ENCODE measurements around the gene SS18L1.

SS18L1 gene

DNA sequence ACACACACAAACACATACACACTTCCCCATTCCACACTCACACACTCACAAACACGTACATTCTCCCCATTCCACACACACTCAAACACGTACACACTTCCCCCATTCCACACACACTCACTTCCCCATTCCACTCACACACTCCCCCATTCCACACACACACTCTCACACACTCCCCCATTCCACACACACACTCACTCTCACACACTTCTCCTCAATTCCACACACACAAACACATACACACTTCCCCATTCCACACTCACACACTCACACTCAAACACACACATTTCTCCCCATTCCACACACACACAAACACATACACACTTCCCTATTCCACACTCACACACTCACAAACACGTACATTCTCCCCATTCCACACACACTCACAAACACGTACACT, 86.1 kb downstream of the SS18L1 start:
- no peak for DNase-seq
- Histone ChIP-seq H3K18ac (ENCODE audit: low read depth in 1 of 2, low read length in 2 of 2) (no peak overlapping the region), H3K14ac (ENCODE audit: low read length in 2 of 2) (no peak overlapping the region), H2BK15ac (ENCODE audit: low read depth, poor library complexity, severe bottlenecking) (no peak overlapping the region), H4K91ac (ENCODE audit: low read length) (no peak overlapping the region), H3K4ac (ENCODE audit: low read depth in 1 of 2, low read length in 2 of 2) (no peak overlapping the region), H3K27me3 (ENCODE audit: control insufficient read depth in 1 of 2, insufficient read depth in 1 of 2, low read length in 2 of 2) (peaks cover 31 to 97% of the 10 kb centered on the region in 2 experiments), H4K8ac (ENCODE audit: low read length) (no peak overlapping the region), H3K9ac (ENCODE audit: low read length) (no peak overlapping the region), H3K4me3 (ENCODE audit: insufficient read depth in 1 of 2, low read depth in 1 of 2, low read length in 2 of 2) (no peak overlapping the region), H2BK120ac (ENCODE audit: low read depth, low read length) (no peak overlapping the region), H2BK12ac (ENCODE audit: low read length in 2 of 2) (no peak overlapping the region), H3K4me1 (ENCODE audit: control insufficient read depth, insufficient read depth, low read depth, low read length) (peaks cover 3% of the 10 kb centered on the region), H3K4me2 (ENCODE audit: low read length, poor library complexity, severe bottlenecking) (no peak overlapping the region), H3K36me3 (ENCODE audit: control insufficient read depth in 1 of 2, insufficient read depth in 2 of 2, low read depth in 1 of 2, low read length in 2 of 2) (no peaks in the 10 kb centered on the region), H3K23ac (ENCODE audit: low read length in 2 of 2) (no peak overlapping the region), H3K27ac (ENCODE audit: low read length, poor library complexity, severe bottlenecking) (no peak overlapping the region), H2AK5ac (ENCODE audit: low read length, severe bottlenecking) (no peak overlapping the region), H2AFZ (ENCODE audit: low read depth, low read length) (no peak overlapping the region), H2BK5ac (ENCODE audit: low read depth, low read length, poor library complexity, severe bottlenecking) (no peak overlapping the region), H3K79me1 (replicated peaks; ENCODE audit: low read length, poor library complexity, severe bottlenecking) (no peaks in the 10 kb centered on the region), H3K9me3 (ENCODE audit: control insufficient read depth, low read length) (peaks cover 7% of the 10 kb centered on the region)
- WGBS, result 81% methylated on average over 4 of the region's 4 CpGs

DNA sequence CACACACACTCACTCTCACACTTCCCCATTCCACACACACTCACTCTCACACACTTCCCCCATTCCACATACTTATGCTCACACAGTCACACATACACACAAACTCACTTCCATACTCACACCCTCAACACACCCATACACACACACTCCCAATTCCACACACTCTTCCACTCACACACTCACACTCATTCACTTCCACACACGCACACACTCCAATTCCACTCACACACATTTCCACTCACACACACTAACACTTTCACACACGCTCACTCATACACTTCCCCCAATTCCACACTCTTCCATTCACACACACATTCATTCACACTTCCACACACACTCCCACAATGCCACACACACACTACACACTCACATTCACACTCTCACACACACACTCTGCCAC, 86.7 kb downstream of the SS18L1 start:
- WGBS, result 93% methylated on average over 2 of the region's 2 CpGs
- Histone ChIP-seq H3K4ac (ENCODE audit: low read depth in 1 of 2, low read length in 2 of 2) (no peak overlapping the region), H3K9me3 (ENCODE audit: control insufficient read depth, low read length) (peaks cover 7% of the 10 kb centered on the region)

DNA sequence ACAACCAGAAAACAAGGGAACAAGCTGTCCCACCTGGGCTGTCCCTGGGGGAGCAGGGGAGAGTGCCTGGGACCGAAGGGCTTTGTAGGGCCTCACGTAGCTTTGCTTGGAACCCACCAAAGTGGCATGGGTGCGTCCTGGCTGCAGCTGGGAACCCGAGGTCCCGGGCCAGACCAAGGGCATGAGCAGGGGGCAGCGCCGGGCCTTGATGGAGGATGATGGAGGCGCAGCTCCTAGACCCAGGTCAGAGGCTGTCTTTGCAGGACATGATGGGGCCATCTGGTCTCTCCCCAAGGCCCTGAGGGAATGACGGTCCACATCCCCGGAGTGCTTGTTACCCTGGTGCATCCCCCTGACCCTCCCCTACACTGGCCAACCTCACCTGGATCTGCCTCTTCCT, 87.1 kb downstream of the SS18L1 start:
- 92% methylated on average over 10 of the region's 10 CpGs for WGBS
- Histone ChIP-seq H3K4ac (ENCODE audit: low read depth in 1 of 2, low read length in 2 of 2) (no peak overlapping the region), H3K27me3 (ENCODE audit: control insufficient read depth in 1 of 2, insufficient read depth in 1 of 2, low read length in 2 of 2) (peaks cover 29 to 95% of the 10 kb centered on the region in 2 experiments), H4K91ac (ENCODE audit: low read length) (no peak overlapping the region), H3K14ac (ENCODE audit: low read length in 2 of 2) (peak overlapping the region in 1 of 2 experiments; percentile 76), H2AK5ac (ENCODE audit: low read length, severe bottlenecking) (no peak overlapping the region), H3K79me1 (replicated peaks; ENCODE audit: low read length, poor library complexity, severe bottlenecking) (no peaks in the 10 kb centered on the region), H2BK15ac (ENCODE audit: low read depth, poor library complexity, severe bottlenecking) (no peak overlapping the region), H3K9ac (ENCODE audit: low read length) (no peak overlapping the region), H2BK12ac (ENCODE audit: low read length in 2 of 2) (no peak overlapping the region), H3K4me1 (ENCODE audit: control insufficient read depth, insufficient read depth, low read depth, low read length) (peaks cover 3% of the 10 kb centered on the region), H3K36me3 (ENCODE audit: control insufficient read depth in 1 of 2, insufficient read depth in 2 of 2, low read depth in 1 of 2, low read length in 2 of 2) (no peaks in the 10 kb centered on the region), H3K18ac (ENCODE audit: low read depth in 1 of 2, low read length in 2 of 2) (no peak overlapping the region), H2BK5ac (ENCODE audit: low read depth, low read length, poor library complexity, severe bottlenecking) (no peak overlapping the region), H2AFZ (ENCODE audit: low read depth, low read length) (no peak overlapping the region), H3K4me3 (ENCODE audit: insufficient read depth in 1 of 2, low read depth in 1 of 2, low read length in 2 of 2) (no peak overlapping the region), H4K8ac (ENCODE audit: low read length) (no peak overlapping the region), H3K9me3 (ENCODE audit: control insufficient read depth, low read length) (peaks cover 7% of the 10 kb centered on the region), H3K23ac (ENCODE audit: low read length in 2 of 2) (no peak overlapping the region), H3K27ac (ENCODE audit: low read length, poor library complexity, severe bottlenecking) (no peak overlapping the region), H3K4me2 (ENCODE audit: low read length, poor library complexity, severe bottlenecking) (no peak overlapping the region), H2BK120ac (ENCODE audit: low read depth, low read length) (no peak overlapping the region)
- no peak for DNase-seq

More for the DNA sequence above, 86.7 kb downstream of the SS18L1 start:
- no peak overlapping the region for H3K18ac ChIP-seq (ENCODE audit: low read depth in 1 of 2, low read length in 2 of 2)
- no peak overlapping the region for H4K91ac ChIP-seq (ENCODE audit: low read length)
- no peak overlapping the region for H3K27ac ChIP-seq (ENCODE audit: low read length, poor library complexity, severe bottlenecking)
- no peak overlapping the region for H3K4me2 ChIP-seq (ENCODE audit: low read length, poor library complexity, severe bottlenecking)
- no peak overlapping the region for H3K9ac ChIP-seq (ENCODE audit: low read length)
- H3K27me3 ChIP-seq (ENCODE audit: control insufficient read depth in 1 of 2, insufficient read depth in 1 of 2, low read length in 2 of 2), result peaks cover 30 to 96% of the 10 kb centered on the region in 2 experiments
- no peak overlapping the region for H2BK120ac ChIP-seq (ENCODE audit: low read depth, low read length)
- no peaks in the 10 kb centered on the region for H3K36me3 ChIP-seq (ENCODE audit: control insufficient read depth in 1 of 2, insufficient read depth in 2 of 2, low read depth in 1 of 2, low read length in 2 of 2)
- no peak overlapping the region for H3K4me3 ChIP-seq (ENCODE audit: insufficient read depth in 1 of 2, low read depth in 1 of 2, low read length in 2 of 2)
- H2BK5ac ChIP-seq (ENCODE audit: low read depth, low read length, poor library complexity, severe bottlenecking), result no peak overlapping the region
- H2AFZ ChIP-seq (ENCODE audit: low read depth, low read length), result no peak overlapping the region
- H3K79me1 ChIP-seq (replicated peaks; ENCODE audit: low read length, poor library complexity, severe bottlenecking), result no peaks in the 10 kb centered on the region
- no peak overlapping the region for H3K23ac ChIP-seq (ENCODE audit: low read length in 2 of 2)
- H3K4me1 ChIP-seq (ENCODE audit: control insufficient read depth, insufficient read depth, low read depth, low read length), result peaks cover 3% of the 10 kb centered on the region
- H3K14ac ChIP-seq (ENCODE audit: low read length in 2 of 2), result peak overlapping the region in 1 of 2 experiments; percentile 76
- no peak for DNase-seq
- no peak overlapping the region for H2BK12ac ChIP-seq (ENCODE audit: low read length in 2 of 2)
- no peak overlapping the region for H2BK15ac ChIP-seq (ENCODE audit: low read depth, poor library complexity, severe bottlenecking)
- H2AK5ac ChIP-seq (ENCODE audit: low read length, severe bottlenecking), result no peak overlapping the region
- H4K8ac ChIP-seq (ENCODE audit: low read length), result no peak overlapping the region

DNA sequence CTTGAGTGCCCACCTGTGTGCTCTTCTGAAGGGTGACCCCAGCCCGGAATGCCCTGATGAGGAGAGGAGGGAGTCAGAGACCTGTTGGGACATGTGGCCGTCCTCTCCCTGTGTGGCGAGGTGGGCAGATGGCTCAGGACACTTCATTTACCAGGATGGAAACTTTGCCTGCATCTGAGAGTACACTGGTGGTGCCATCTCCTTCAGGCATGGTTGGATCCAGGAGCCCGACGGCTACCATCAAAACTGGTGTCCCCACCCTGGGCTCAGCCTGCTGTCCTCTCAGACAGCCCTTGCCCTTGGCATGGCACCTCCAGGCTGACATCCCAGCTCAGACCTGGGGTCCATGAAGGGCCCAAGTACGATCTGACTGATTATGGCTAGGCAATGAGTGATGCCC, 87.7 kb downstream of the SS18L1 start:
- Histone ChIP-seq H4K8ac (ENCODE audit: low read length) (no peak overlapping the region), H3K9me3 (ENCODE audit: control insufficient read depth, low read length) (peaks cover 7% of the 10 kb centered on the region), H3K79me1 (replicated peaks; ENCODE audit: low read length, poor library complexity, severe bottlenecking) (no peaks in the 10 kb centered on the region), H4K91ac (ENCODE audit: low read length) (no peak overlapping the region), H3K36me3 (ENCODE audit: control insufficient read depth in 1 of 2, insufficient read depth in 2 of 2, low read depth in 1 of 2, low read length in 2 of 2) (no peaks in the 10 kb centered on the region), H3K9ac (ENCODE audit: low read length) (no peak overlapping the region), H3K4ac (ENCODE audit: low read depth in 1 of 2, low read length in 2 of 2) (no peak overlapping the region), H2BK15ac (ENCODE audit: low read depth, poor library complexity, severe bottlenecking) (no peak overlapping the region), H3K27ac (ENCODE audit: low read length, poor library complexity, severe bottlenecking) (no peak overlapping the region), H3K23ac (ENCODE audit: low read length in 2 of 2) (no peak overlapping the region), H3K4me2 (ENCODE audit: low read length, poor library complexity, severe bottlenecking) (no peak overlapping the region), H2AFZ (ENCODE audit: low read depth, low read length) (no peak overlapping the region), H2BK120ac (ENCODE audit: low read depth, low read length) (no peak overlapping the region), H2BK5ac (ENCODE audit: low read depth, low read length, poor library complexity, severe bottlenecking) (no peak overlapping the region), H2BK12ac (ENCODE audit: low read length in 2 of 2) (no peak overlapping the region), H3K14ac (ENCODE audit: low read length in 2 of 2) (no peak overlapping the region), H3K27me3 (ENCODE audit: control insufficient read depth in 1 of 2, insufficient read depth in 1 of 2, low read length in 2 of 2) (peaks cover 25 to 89% of the 10 kb centered on the region in 2 experiments), H3K4me1 (ENCODE audit: control insufficient read depth, insufficient read depth, low read depth, low read length) (peaks cover 3% of the 10 kb centered on the region), H3K4me3 (ENCODE audit: insufficient read depth in 1 of 2, low read depth in 1 of 2, low read length in 2 of 2) (no peak overlapping the region), H2AK5ac (ENCODE audit: low read length, severe bottlenecking) (no peak overlapping the region), H3K18ac (ENCODE audit: low read depth in 1 of 2, low read length in 2 of 2) (no peak overlapping the region)
- no peak for DNase-seq
- WGBS, result 85% methylated on average over 6 of the region's 6 CpGs

All from mesenchymal stem cell (in vitro differentiated cells and primary cell).